Right lobe of liver (tissue), 6 donors: ENCODE data around the gene P3H2. TPM values are rescaled to one million over a fixed set of nuclear protein-coding genes. Genes with fewer than 3 reads are reported as not detected.
"Not testable (repeated sequence)": the region's sequence is repeated elsewhere in the genome, so short reads cannot be mapped to it uniquely, and the experiment has no call there.

ENCODE experiments used
- ATAC-seq, 4 donors: fragments of 200-7000 bp; cut with Tn5 transposase; one replicate each; pipeline ENCODE4 v1.9.1; 2020; ENCODE audit warnings: mild to moderate bottlenecking in 4 of 4, moderate library complexity in 4 of 4
- DNase-seq, 3 donors: peaks; one replicate each; pipeline ENCODE4 v3.0.0-alpha.2; 2020
- H3K27ac ChIP-seq, 3 donors: fragments of 200-600 bp; one replicate each; pipeline ENCODE4 v1.8.0; 2022
- H3K27me3 ChIP-seq, 2 donors: fragments of 200-600 bp; one replicate each; pipeline ENCODE4 v1.8.0; 2022
- H3K36me3 ChIP-seq, 4 donors: fragments of 200-600 bp; sonication (generic) in 1 of 4; one replicate each; pipeline versions ENCODE4 v1.5.1 to v1.8.0; 2017 to 2022; ENCODE audit warnings: control low read depth in 1 of 4
- H3K4me1 ChIP-seq, 4 donors: fragments of 200-600 bp; sonication (generic) in 1 of 4; one replicate each; pipeline versions ENCODE4 v1.5.1 to v1.8.0; 2017 to 2022; ENCODE audit warnings: control low read depth in 1 of 4
- H3K4me3 ChIP-seq, 3 donors: fragments of 200-600 bp; one replicate each; pipeline ENCODE4 v1.8.0; 2022
- H3K9me3 ChIP-seq, 4 donors: fragments of 200-600 bp; sonication (generic) in 1 of 4; one replicate each; pipeline versions ENCODE4 v1.5.1 to v1.8.0; 2017 to 2022; ENCODE audit warnings: control low read depth in 1 of 4
- CTCF ChIP-seq, 4 donors: fragments of 200-600 bp in 3 of 4; fragments of 450-650 bp in 1 of 4; IDR thresholded peaks; one replicate each; pipeline versions ENCODE4 v1.5.1 to v1.8.0; 2016 to 2022; ENCODE audit warnings: antibody characterized with exemption in 4 of 4, mild to moderate bottlenecking in 2 of 4
- POLR2A ChIP-seq: fragments of 450-650 bp; IDR thresholded peaks from one replicate; pipeline ENCODE4 v1.6.1; 2017; ENCODE audit warnings: antibody characterized with exemption, mild to moderate bottlenecking
- WGBS: methylation state at CpG from one replicate; pipeline ENCODE4 v1.1.6; 2018; ENCODE audit warnings: low coverage, low lambda C conversion rate; ENCODE audit not compliant: insufficient coverage; ENCODE audit errors: missing lambda C conversion rate; 5-methylcytosine and 5-hydroxymethylcytosine counted together
- intact Hi-C, 2 donors: fragments of 100-400 bp; cut with DNase I; formaldehyde crosslinking; loops; one replicate each; pipeline versions ENCODE4 v1.11.2 to v1.14.1; 2022
- total RNA-seq, 6 experiments: library from RNA; depleted of rRNA in 2 of 6; stranded (reverse); fragments of >200 nt in 2 of 6; fragmentation: NEBNext Ultra II Directional in 3 of 6; extraction: Animal tissue kit (Norgen Biotek cat#: 25700) in 3 of 6; gene quantifications; one replicate each; pipeline versions ENCODE4 v1.1.0 to v1.2.4, GENCODE V29; 2016 to 2023
- donor health status: DM: no; HTN: yes; CAD: no.
- donor health status: DM: no; HTN: no; CAD: no.
- donor health status: DM: no; HTN: no; CAD: no.
- donor health status: DM: no; HTN: yes; CAD: no.
- donor health status: DM: no; HTN: yes; CAD: no.

P3H2 gene
- total RNA-seq, 6 experiments from 2014 or later = 3.2 to 8.7 (median 6.5) TPM

GRCh38 chr3:190076136-190076535 lies 44.6 kb downstream of the P3H2 start:
- no peaks in the 10 kb centered on the region for H3K9me3 ChIP-seq
- peak in 2 of 4 donors; percentile 11 to 14 for ATAC-seq
- no peak overlapping the region for H3K4me3 ChIP-seq
- no peaks in the 10 kb centered on the region for H3K36me3 ChIP-seq
- no peak for TF ChIP-seq POLR2A
- no peak for TF ChIP-seq CTCF (IDR thresholded peaks at IDR 0.05)
- H3K27me3 ChIP-seq = no peaks in the 10 kb centered on the region
- H3K4me1 ChIP-seq = peaks cover 0 to 1% (median 0%) of the 10 kb centered on the region in 4 donors
- H3K27ac ChIP-seq = no peak overlapping the region
- DNase-seq = no peak
- intact Hi-C loops = no loop called here

GRCh38 chr3:190074817-190075216 lies 45.9 kb downstream of the P3H2 start:
- Histone ChIP-seq H3K36me3 (no peaks in the 10 kb centered on the region), H3K4me3 (no peak overlapping the region), H3K27ac (no peak overlapping the region), H3K27me3 (no peaks in the 10 kb centered on the region), H3K4me1 (peaks cover 0 to 7% (median 0%) of the 10 kb centered on the region in 4 donors), H3K9me3 (no peaks in the 10 kb centered on the region)
- WGBS = 44% methylated on average over 2 of the region's 2 CpGs
- ATAC-seq = no peak
- no peak for DNase-seq
- TF ChIP-seq POLR2A = no peak
- no peak for TF ChIP-seq CTCF (IDR thresholded peaks at IDR 0.05)
- intact Hi-C loops = no loop called here

GRCh38 chr3:190073264-190074008 lies 47.3 kb downstream of the P3H2 start:
- H3K27me3 ChIP-seq = no peaks in the 10 kb centered on the region
- ATAC-seq = peak; percentile 64 to 84 (median 72)
- no peak for TF ChIP-seq POLR2A
- no peak for TF ChIP-seq CTCF (IDR thresholded peaks at IDR 0.05)
- intact Hi-C loops = no loop called here
- peaks cover 0 to 7% (median 0%) of the 10 kb centered on the region in 4 donors for H3K4me1 ChIP-seq
- no peaks in the 10 kb centered on the region for H3K9me3 ChIP-seq
- DNase-seq = no peak
- WGBS = 42% methylated on average over 6 of the region's 6 CpGs
- H3K27ac ChIP-seq = no peak overlapping the region
- H3K4me3 ChIP-seq = no peak overlapping the region
- no peaks in the 10 kb centered on the region for H3K36me3 ChIP-seq

- Histone ChIP-seq H3K9me3 (no peaks in the 10 kb centered on the region), H3K27ac (no peak overlapping the region), H3K36me3 (no peaks in the 10 kb centered on the region), H3K4me1 (peaks cover 0 to 7% (median 0%) of the 10 kb centered on the region in 4 donors), H3K4me3 (no peak overlapping the region), H3K27me3 (no peaks in the 10 kb centered on the region)
- 52% methylated on average over 1 of the region's 1 CpG for WGBS
- TF ChIP-seq CTCF (IDR thresholded peaks at IDR 0.05) (no peak), POLR2A (no peak)
- DNase-seq = no peak
- intact Hi-C loops = no loop called here
- ATAC-seq = no peak
Observed at GRCh38 chr3:190072856-190073255, 47.8 kb downstream of the P3H2 start.

GRCh38 chr3:190071921-190072320 lies 48.8 kb downstream of the P3H2 start:
- H3K36me3 ChIP-seq, H3K4me1 ChIP-seq, ATAC-seq, H3K27me3 ChIP-seq, H3K9me3 ChIP-seq, H3K27ac ChIP-seq, DNase-seq, intact Hi-C loops, H3K4me3 ChIP-seq: not testable (repeated sequence)
- WGBS = 73% methylated on average over 7 of the region's 9 CpGs
